Sigmoid colon (tissue), 7 donors: ENCODE measurements around the gene MTO1. TPM values are rescaled to one million over a fixed set of nuclear protein-coding genes. Genes with fewer than 3 reads are reported as not detected.
A peak's percentile ranks its signal among the peaks of the same experiment; 100 is the strongest.
"Not testable (repeated sequence)": the region's sequence is repeated elsewhere in the genome, so short reads cannot be mapped to it uniquely, and the experiment has no call there.

ENCODE experiments used
- DNase-seq: peaks from one replicate; pipeline ENCODE4 v3.0.0-alpha.2; 2019
- H3K27ac ChIP-seq, 4 donors: fragments of 200-600 bp; sonication (generic); one replicate each; pipeline ENCODE4 v1.5.1; 2016 to 2019; ENCODE audit warnings: mild to moderate bottlenecking in 1 of 4
- H3K27me3 ChIP-seq, 3 donors: fragments of 200-600 bp; sonication (generic); one replicate each; pipeline ENCODE4 v1.5.1; 2019; ENCODE audit warnings: mild to moderate bottlenecking in 1 of 3
- H3K36me3 ChIP-seq, 4 donors: fragments of 200-600 bp; sonication (generic); one replicate each; pipeline ENCODE4 v1.5.1; 2016 to 2019
- H3K4me1 ChIP-seq, 4 donors: fragments of 200-600 bp; sonication (generic); one replicate each; pipeline ENCODE4 v1.5.1; 2017 to 2019
- H3K4me3 ChIP-seq, 4 donors: fragments of 200-600 bp; sonication (generic); one replicate each; pipeline ENCODE4 v1.5.1; 2017 to 2019; ENCODE audit warnings: mild to moderate bottlenecking in 2 of 4, moderate library complexity in 1 of 4
- H3K9me3 ChIP-seq, 4 donors: fragments of 200-600 bp in 3 of 4; sonication (generic) in 3 of 4; one replicate each; pipeline versions ENCODE4 v1.5.1 to v1.6.1; 2013 to 2019
- EP300 ChIP-seq, 4 donors: sonication (generic); formaldehyde crosslinking; IDR thresholded peaks; one replicate each; pipeline ENCODE4 v1.6.1; 2017; ENCODE audit warnings: antibody characterized with exemption in 4 of 4
- POLR2A ChIP-seq, 2 donors: fragments of 450-650 bp; IDR thresholded peaks; one replicate each; pipeline ENCODE4 v1.6.1; 2016; ENCODE audit warnings: antibody characterized with exemption in 2 of 2, mild to moderate bottlenecking in 2 of 2, moderate library complexity in 2 of 2
- POLR2AphosphoS5 ChIP-seq, 4 donors: sonication (generic); formaldehyde crosslinking; IDR thresholded peaks; one replicate each; pipeline ENCODE4 v1.6.1; 2017; ENCODE audit warnings: antibody characterized with exemption in 4 of 4
- WGBS, 2 donors: extraction: QIAGEN DNeasy Blood & Tissue Kit; methylation state at CpG; one replicate each; pipeline ENCODE4 v1.1.7; 2013; 5-methylcytosine and 5-hydroxymethylcytosine counted together
- intact Hi-C: fragments of 100-400 bp; cut with DNase I; formaldehyde crosslinking; loops from one replicate; pipeline ENCODE4 v1.15.1; 2023
- polyA plus RNA-seq, 3 donors: library from polyadenylated mRNA; stranded (reverse); fragments of 200-250 nt; gene quantifications; one replicate each; pipeline ENCODE4 v1.2.3, GENCODE V29; 2013
- total RNA-seq, 4 donors: library from RNA; depleted of rRNA; stranded (reverse); fragments of >200 nt; gene quantifications; one replicate each; pipeline ENCODE4 v1.1.0, GENCODE V29; 2016
- TF ChIP-seq, protein P1 (sequence below), 4 experiments: fragments of 450-650 bp in 3 of 4; fragments of 200-600 bp in 1 of 4; IDR thresholded peaks; one replicate each; pipeline ENCODE4 v1.5.1; 2016 to 2019; ENCODE audit warnings: antibody characterized with exemption in 4 of 4, mild to moderate bottlenecking in 3 of 4, moderate library complexity in 2 of 4
- donor health status: healthy with polysubstance abuse.
- donor health status: Bipolar disorder and iron deficiency.
- donor health status: healthy.

Gene MTO1
- total and polyA plus RNA-seq, 7 donors, result 12.0 to 42.3 (median 17.9) TPM

DNA sequence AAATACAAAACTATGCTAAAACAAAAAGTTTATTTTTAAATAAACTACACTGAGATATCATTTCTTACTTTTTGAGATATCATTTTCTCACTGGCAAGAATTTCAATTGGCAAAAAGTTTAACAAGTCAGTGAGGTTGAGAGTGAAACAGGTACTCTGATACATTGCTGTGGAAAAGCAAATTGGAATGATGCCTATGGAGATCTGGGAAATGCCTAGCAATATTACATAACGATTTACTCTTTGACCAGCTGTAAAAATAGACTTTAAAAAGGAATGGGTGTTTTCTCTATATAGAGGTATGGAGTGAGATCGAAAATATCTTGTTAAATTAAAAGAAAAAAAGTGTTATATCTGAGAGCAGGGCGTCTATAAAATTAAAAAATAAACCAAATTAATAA lies 26.3 kb upstream of the MTO1 start:
- 69 to 92% methylated on average over 3 of the region's 3 CpGs for WGBS, 2 donors
- H3K36me3 ChIP-seq, result peaks cover 0 to 63% (median 3%) of the 10 kb centered on the region in 4 donors

GRCh38 chr6:73443555-73443954 lies 18.0 kb upstream of the MTO1 start:
- intact Hi-C loops, result no loop called here
- peaks cover 0 to 40% (median 7%) of the 10 kb centered on the region in 4 donors for H3K36me3 ChIP-seq
- 96 to 98% methylated on average over 3 of the region's 3 CpGs for WGBS, 2 donors
- no peak for DNase-seq
- H3K9me3 ChIP-seq, result no peaks in the 10 kb centered on the region
- no peak for TF ChIP-seq EP300 (IDR thresholded peaks at IDR 0.05)
- TF ChIP-seq, protein P1, sequence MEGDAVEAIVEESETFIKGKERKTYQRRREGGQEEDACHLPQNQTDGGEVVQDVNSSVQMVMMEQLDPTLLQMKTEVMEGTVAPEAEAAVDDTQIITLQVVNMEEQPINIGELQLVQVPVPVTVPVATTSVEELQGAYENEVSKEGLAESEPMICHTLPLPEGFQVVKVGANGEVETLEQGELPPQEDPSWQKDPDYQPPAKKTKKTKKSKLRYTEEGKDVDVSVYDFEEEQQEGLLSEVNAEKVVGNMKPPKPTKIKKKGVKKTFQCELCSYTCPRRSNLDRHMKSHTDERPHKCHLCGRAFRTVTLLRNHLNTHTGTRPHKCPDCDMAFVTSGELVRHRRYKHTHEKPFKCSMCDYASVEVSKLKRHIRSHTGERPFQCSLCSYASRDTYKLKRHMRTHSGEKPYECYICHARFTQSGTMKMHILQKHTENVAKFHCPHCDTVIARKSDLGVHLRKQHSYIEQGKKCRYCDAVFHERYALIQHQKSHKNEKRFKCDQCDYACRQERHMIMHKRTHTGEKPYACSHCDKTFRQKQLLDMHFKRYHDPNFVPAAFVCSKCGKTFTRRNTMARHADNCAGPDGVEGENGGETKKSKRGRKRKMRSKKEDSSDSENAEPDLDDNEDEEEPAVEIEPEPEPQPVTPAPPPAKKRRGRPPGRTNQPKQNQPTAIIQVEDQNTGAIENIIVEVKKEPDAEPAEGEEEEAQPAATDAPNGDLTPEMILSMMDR (IDR thresholded peaks at IDR 0.05), result no peak
- TF ChIP-seq POLR2A (IDR thresholded peaks at IDR 0.05), result no peak
- no peak for TF ChIP-seq POLR2AphosphoS5 (IDR thresholded peaks at IDR 0.05)
- H3K4me1 ChIP-seq, result no peaks in the 10 kb centered on the region
- no peak overlapping the region for H3K27ac ChIP-seq
- no peak overlapping the region for H3K4me3 ChIP-seq
- H3K27me3 ChIP-seq, result no peaks in the 10 kb centered on the region

More for the DNA sequence above, 26.3 kb upstream of the MTO1 start:
- no peak overlapping the region for H3K4me3 ChIP-seq
- TF ChIP-seq POLR2A (IDR thresholded peaks at IDR 0.05) (no peak), EP300 (IDR thresholded peaks at IDR 0.05) (no peak), POLR2AphosphoS5 (IDR thresholded peaks at IDR 0.05) (no peak)
- TF ChIP-seq, protein P1 (IDR thresholded peaks at IDR 0.05), result no peak
- no peaks in the 10 kb centered on the region for H3K4me1 ChIP-seq
- DNase-seq, result no peak
- H3K27me3 ChIP-seq, result no peaks in the 10 kb centered on the region
- intact Hi-C loops, result no loop called here
- H3K27ac ChIP-seq, result no peak overlapping the region
- H3K9me3 ChIP-seq, result no peaks in the 10 kb centered on the region

DNA sequence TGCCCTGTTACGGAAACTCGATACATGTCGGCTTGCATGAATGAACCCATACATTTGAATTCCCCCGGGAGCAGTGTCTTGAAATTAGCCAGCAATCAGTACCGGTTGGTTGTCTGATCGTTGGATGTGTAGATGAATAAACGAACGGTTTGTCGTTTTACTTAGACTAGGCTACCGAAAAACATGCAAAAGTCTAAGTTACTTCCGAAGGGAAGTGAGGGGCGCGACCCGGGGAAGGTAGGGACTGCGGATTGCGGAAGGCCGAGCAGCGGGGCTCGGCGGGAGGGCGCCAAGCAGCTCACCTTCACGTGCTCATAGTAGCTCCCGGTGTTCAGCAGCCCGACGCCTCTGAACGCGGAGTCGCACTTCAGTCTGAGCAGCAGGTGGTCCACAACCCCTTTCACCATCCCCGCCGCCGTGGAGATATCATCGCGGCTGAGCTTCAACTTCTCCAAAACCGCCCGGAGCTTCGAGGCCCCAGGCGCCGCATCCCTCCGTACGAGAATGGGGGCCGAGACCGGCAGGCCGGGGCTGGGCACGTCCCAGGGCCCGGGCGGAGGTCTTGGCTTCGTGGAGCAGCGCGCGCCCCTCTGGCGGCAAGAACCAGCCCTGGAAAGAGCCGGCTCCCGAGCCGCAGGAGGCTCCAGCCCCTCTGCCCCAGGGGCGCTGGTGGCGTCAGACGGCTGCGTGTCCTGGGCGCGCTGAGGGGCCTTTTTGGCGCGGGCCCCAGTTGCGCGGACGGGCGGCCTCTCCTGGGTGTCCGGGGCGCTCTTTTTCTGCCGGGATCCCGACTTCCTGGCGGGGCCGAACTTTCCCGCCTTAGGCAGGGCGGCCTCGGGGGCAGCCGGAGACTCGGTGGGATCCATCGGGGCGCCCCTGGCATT lies 10.1 kb upstream of the MTO1 start:
- WGBS, 2 donors, result 2 to 10% methylated on average over 79 of the region's 79 CpGs
- intact Hi-C loops, result no loop called here

GRCh38 chr6:73452107-73452461 lies 9.5 kb upstream of the MTO1 start, which contains the start of gene CGAS:
CGAS (minus strand) TSS chr6:73452297; CDS start chr6:73452181, 116 bp downstream.
- 4 to 7% methylated on average over 23 of the region's 23 CpGs for WGBS, 2 donors
- Histone ChIP-seq H3K4me3 (peak within 1 kb of the TSS; percentile 60 to 81 (median 68)), H3K27ac (peak within 1 kb of the TSS; percentile 78 to 85 (median 81)), H3K36me3 (no peaks in the 10 kb centered on the region), H3K27me3 (no peaks in the 10 kb centered on the region), H3K4me1 (peaks cover 0 to 22% (median 6%) of the 10 kb centered on the region in 4 donors), H3K9me3 (no peaks in the 10 kb centered on the region)
- peak; percentile 88 for DNase-seq
- intact Hi-C loops, result no loop called here
- TF ChIP-seq POLR2AphosphoS5 (IDR thresholded peaks at IDR 0.05), result peak; percentile 21 to 78 (median 58)
- TF ChIP-seq EP300 (IDR thresholded peaks at IDR 0.05), result no peak

More for the DNA sequence above, 10.1 kb upstream of the MTO1 start:
- peak; percentile 70 for DNase-seq
- no peaks in the 10 kb centered on the region for H3K9me3 ChIP-seq
- H3K36me3 ChIP-seq, result no peaks in the 10 kb centered on the region
- H3K27ac ChIP-seq, result peak overlapping the region; percentile 78 to 85 (median 81)
- H3K27me3 ChIP-seq, result no peaks in the 10 kb centered on the region
- H3K4me1 ChIP-seq, result peaks cover 0 to 22% (median 6%) of the 10 kb centered on the region in 4 donors
- peak overlapping the region; percentile 60 to 81 (median 68) for H3K4me3 ChIP-seq
- TF ChIP-seq POLR2A (IDR thresholded peaks at IDR 0.05) (no peak), POLR2AphosphoS5 (IDR thresholded peaks at IDR 0.05) (peak in 2 of 4 donors; percentile 5 to 8), EP300 (IDR thresholded peaks at IDR 0.05) (no peak)
- TF ChIP-seq, protein P1 (IDR thresholded peaks at IDR 0.05), result no peak

DNA sequence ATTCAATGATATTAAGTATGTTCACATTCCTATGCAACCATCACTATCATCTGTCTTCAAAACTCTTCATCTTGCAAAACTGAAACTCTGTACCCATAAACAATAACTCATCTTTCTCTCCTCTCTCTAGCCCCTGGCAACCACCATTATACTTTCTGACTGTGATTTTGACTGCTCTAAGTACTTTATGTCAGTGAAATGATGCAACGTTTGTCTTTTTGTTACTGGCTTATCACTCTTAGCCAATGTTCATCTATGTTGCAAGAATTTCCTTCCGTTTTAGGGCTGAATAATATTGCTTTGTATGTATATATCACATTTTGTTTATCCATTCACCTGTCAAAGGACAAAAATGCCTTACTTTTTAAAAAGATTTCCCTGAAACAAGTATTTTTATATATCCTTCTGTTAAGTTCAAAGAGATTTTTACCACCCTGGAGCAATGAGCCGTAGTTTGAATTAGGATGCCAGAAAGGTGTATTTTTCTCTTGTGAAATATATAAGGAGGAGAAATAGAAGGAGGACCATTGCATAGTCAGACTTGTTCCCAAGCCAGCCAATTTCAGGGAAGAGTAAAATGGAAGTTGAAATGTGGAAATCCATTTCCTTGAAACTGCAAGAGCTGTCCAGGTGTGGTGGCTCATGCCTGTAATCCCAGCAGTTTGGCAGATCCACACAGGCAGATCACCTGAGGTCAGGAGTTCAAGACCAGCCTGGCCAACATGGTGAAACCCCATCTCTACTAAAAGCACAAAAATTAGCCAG lies 5.5 kb upstream of the MTO1 start:
- intact Hi-C loops, result no loop called here
- H3K36me3 ChIP-seq, result no peaks in the 10 kb centered on the region
- no peaks in the 10 kb centered on the region for H3K9me3 ChIP-seq
- DNase-seq, result peak; percentile 5
- TF ChIP-seq EP300 (IDR thresholded peaks at IDR 0.05) (no peak), POLR2A (IDR thresholded peaks at IDR 0.05) (no peak), POLR2AphosphoS5 (IDR thresholded peaks at IDR 0.05) (no peak)
- TF ChIP-seq, protein P1 (IDR thresholded peaks at IDR 0.05), result no peak
- H3K27me3 ChIP-seq, result no peaks in the 10 kb centered on the region
- H3K4me1 ChIP-seq, result peaks cover 0 to 15% (median 6%) of the 10 kb centered on the region in 4 donors
- 63 to 70% methylated on average over 3 of the region's 3 CpGs for WGBS, 2 donors
- H3K27ac ChIP-seq, result no peak overlapping the region
- no peak overlapping the region for H3K4me3 ChIP-seq

DNA sequence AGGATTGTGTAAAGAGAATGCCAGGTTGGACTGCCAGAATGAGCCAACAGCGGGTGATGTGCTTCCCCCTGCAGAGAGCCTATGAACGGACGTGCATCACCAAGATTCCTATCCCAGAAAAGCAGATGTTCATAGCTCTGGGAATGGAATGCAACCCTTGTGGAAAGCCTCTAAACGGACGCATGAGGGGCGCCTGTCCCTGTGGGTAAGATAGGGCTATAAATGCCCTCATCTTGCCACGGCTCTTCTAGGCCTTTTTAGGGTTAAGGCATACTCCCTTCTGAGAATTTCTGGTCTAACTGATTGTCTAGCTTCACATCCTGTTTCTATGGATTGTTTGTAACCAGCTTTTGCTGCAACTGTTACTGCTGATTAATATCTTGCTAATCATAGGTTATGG lies 2.1 kb upstream of the MTO1 start:
- H3K4me1 ChIP-seq, result peaks cover 0 to 26% (median 25%) of the 10 kb centered on the region in 4 donors
- intact Hi-C loops, H3K4me3 ChIP-seq, H3K27me3 ChIP-seq, H3K27ac ChIP-seq, DNase-seq, H3K36me3 ChIP-seq, H3K9me3 ChIP-seq: not testable (repeated sequence)
- 73 to 87% methylated on average over 7 of the region's 7 CpGs for WGBS, 2 donors
